SH-SY5Y (cell line): ENCODE measurements around the gene LSAMP.
A peak's percentile ranks its signal among the peaks of the same experiment; 100 is the strongest.

Experiments used
- GATA2 ChIP-seq: IDR thresholded peaks from 2 replicates; pipeline ENCODE4 v1.6.1; 2011; ENCODE audit warnings: mild to moderate bottlenecking, low read depth, low read length
- GATA3 ChIP-seq: IDR thresholded peaks from 2 replicates; pipeline ENCODE4 v1.6.1; 2011; ENCODE audit warnings: low read depth, mild to moderate bottlenecking, low read length, moderate library complexity

LSAMP gene

DNA sequence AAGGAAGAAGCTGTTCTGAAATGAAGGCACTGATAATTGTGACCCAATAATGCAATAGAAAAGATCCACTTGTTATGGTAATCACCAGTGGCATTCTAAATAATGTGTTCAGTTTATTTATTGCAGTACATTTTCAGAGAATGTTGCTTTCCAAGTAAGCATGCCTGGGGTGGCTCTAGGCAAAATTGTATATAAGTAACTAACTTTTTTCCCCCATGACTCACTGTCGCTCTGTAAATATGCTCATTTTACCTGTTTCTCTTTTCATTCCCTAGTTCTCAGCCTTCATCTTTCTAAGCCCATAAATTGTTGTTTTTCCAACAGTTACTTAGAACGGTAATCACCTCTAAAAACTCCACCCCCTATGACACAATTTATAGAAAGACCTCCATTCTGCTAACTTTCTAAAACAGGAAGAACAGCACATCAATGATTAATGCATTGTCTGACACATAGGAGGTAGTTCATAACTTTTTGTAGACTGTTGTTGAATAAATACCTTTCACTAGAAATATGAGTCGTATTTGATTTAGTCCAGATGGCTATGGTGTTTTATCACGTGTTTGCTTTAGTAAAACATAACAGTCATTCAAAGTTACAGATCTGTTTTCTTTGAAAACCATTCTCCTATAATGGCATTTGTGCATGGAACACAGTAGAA is 143.1 kb downstream of the LSAMP start:
- TF ChIP-seq GATA3 (no peak), GATA2 (no peak)

DNA sequence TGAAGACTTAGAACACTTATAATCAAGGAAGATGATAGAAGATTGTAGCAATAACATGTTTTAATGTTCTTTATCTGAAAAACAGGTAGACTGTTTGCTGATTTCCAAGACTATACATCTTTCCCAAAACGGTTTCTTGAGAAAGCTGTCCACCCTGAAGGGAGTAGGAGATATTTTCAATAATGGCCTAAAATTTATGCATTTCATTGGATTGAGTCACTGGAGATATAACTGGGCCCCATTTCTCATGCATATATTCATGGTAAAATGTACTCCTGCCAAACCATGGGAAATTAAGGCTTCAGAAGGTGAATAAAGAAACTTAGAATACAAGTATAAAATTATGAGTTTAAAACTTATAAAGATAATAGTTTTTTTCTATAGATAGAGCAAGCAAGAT is 143.9 kb downstream of the LSAMP start:
- TF ChIP-seq GATA2: no peak
- no peak for TF ChIP-seq GATA3

DNA sequence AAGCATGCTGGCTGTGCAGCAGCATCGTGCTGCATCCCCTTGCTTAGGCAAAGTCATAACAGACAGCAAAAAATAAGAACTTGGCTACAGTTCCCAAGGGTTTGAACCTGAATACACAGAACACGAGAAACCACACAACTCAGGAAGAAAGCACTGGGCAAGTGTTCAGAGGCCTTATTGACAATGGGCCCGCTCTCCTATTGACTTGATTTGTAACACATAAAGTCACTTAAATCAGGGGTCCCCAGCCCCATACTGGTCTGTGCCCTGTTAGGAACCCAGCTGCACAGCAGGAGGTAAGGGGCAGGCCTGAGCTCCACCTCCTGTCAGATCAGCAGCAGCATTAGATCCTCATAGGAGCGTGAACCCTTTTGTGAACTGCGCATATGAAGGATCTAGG is 145.1 kb downstream of the LSAMP start:
- TF ChIP-seq GATA2: no peak
- TF ChIP-seq GATA3: no peak

DNA sequence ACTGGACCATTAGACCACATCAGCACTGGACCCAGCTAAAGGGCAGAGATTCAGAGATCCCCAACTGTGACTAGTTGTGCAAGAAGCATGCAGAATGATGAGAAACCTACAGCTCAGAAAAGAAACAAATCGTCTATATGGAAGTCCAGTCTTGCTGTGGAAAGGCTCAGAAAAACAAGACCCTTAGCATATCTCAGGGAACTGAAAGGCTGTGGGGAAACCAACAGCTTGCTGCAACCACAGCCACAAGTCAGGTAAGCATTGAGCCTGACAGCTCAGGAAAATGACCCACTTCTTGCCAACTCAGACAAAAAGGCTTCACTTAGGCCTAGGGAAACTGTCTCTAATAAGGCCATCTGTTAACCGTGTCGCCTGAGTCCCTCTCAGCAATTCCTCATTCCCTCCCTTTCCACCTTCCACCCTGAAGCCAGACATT is 145.6 kb downstream of the LSAMP start:
- TF ChIP-seq GATA2: no peak

DNA sequence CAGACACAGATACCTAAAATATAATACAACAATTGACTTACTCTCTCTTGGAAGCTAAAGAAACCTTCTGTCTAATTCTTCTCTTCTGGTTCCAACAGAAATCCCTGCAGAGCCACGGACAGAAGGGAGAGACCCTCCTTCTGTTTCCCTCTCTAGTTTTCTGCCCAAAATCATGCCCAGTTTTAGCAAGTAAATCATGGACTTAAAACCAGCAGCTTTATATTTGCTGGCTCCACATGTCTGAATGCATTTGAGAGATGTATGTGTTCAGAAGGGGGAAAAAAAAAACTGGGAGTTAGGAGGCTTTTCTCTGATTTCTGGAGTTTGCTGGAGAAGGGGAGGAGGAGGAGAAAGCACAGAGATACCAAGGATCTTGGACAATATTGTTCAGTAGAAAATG is 147.1 kb downstream of the LSAMP start:
- TF ChIP-seq GATA2 (no peak), GATA3 (no peak)

DNA sequence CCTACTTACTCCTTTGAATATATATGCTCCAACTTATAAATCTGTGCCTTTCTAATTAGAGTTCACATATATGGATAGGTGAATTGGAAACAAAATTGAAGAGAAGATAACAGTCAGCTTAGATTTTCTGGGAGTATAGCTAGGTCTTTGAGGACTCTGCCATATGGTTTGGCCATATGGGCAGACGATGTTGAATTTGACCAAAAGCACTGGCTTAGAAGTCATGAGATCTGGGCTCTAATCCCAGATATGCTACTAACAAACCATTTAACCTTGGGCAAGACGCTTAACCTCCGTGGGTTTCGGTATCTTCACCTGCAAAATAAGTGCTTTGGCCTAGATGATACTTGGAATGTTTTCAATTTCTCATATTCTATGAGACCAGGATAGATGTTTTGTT is 154.1 kb downstream of the LSAMP start:
- TF ChIP-seq GATA2 (no peak), GATA3 (no peak)

DNA sequence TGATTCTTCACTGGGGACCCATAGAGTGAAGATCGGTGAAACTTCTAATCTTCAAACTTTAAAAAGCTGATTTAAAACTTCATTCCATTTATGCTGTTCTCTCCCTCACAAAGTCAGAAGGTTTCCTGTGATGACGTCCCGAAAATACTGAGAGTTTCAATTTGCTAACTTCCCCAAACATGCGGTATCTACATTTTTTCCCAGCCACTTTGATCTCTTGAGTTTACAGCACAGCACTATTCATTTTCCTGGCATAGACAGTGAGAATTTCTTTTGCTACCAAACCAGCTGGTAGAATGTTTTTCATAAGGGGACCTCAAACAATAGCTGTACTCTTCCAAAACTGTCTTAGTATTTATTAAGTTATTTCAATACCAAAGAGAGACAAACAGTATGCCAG is 156.8 kb downstream of the LSAMP start:
- no peak for TF ChIP-seq GATA2
- no peak for TF ChIP-seq GATA3

DNA sequence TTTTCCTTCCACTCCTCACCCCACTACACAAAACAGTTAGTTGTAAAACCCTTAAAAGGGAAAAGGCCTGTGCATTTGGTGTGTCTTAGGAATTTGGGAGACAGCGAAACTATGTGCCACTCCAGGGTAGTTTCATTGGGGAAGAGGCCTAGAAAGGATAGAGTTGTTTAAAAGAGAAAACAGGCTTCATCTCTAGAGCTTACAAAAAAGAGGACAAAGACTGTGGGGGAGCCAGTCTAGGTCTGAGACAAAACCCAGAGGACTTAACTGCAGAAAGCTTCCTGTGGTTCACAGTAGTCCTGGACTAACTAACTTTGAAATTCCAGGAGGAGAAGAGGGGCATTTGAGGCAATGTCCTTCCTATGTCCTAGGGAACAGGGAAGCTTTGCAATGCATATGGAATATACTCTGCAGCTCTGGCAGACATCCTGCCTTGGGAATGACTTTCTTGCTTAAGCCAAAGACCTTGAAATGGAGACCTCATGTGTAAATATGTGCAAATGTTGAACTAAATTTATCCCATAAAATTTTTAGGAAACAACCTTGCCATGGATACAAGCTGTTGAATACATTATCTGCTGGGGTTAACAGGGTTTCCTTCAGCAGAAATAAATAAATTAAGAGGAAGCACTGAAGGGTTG is 159.4 kb downstream of the LSAMP start:
- TF ChIP-seq GATA3: no peak
- no peak for TF ChIP-seq GATA2

DNA sequence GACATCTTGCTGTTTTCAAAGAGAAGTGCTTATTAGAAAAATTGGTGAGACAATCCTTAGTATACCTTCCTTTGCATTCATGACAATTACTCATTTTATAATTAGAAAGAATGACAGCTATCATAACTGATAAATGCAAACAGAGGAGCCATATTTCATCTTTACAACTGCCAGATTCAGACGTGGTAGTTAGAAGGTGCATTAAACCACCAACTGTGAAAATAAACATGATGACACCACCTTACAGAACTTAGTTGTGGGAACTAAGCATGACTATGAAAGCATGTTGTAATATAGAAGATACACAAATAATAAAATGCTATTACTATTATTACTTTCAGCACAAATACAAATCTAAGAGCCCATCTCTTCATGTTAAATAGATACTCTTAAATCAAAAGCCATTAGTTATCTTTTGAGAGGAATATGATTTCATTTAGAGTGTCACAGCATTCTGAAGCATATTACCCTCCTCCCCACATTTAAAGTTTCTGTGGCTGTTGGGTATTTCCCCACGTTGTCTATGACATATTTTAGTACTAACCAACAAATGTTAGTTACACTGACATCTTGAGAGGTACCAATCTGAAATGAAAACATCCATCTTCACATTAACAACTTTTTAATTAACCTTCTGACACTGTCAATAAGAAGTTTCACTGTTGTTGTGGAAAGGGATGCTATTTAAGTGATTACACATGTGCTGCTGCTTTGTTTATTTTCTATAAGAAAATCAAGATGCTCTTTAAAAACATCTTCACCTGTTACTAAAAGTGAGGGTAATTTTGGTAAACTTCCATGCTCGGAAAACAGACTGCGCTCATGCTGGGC is 163.8 kb downstream of the LSAMP start:
- TF ChIP-seq GATA3 (no peak), GATA2 (no peak)

DNA sequence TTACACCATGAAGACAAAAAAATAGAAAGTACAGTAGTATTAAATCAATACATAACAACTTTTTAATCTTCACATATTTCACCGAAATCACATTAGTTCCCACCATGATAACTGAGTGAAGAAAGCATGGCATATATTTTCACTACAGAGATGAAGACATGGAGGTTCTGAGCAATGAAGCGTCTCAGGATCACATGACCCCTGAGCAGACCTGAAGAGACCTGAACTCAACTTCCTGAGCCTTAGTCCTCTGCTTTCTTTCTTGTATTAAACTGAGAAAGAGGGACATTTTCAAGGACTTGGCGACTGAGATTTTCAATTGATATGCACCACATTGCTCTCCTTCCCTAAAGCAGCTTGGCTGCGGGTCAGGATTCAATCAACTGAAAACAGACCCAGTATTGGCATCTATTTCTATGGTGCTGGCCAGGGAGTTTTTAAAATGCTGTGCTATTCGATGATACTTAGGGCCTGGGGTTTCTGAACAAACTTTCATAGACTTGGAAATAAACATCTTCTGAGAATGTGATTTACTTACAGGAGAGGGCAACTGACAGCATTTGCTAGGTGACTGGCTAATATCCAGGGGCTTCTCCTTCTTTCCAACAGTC is 165.1 kb downstream of the LSAMP start:
- TF ChIP-seq GATA2 (0 out of 2 replicates have a peak, but pooled peaks have one; percentile 13), GATA3 (no peak)

DNA sequence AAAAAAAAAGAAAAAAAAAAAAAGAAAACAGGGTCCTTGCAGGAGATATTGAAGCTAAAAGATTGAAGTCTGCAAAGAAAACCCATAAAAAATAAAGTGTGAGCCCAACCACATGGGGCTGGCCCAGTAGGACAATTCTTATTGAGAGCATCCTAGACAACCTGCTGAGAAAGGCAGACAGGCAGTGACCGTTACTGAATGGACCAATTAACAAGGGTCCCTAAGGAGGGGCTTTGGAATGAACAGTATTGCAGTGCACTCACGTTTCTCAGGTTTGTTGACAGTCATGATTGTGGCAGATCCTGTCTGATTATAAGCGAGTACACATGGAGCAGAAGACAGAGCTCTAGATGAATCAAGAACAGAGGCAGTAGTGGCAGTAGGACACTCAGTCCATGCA is 168.6 kb downstream of the LSAMP start:
- no peak for TF ChIP-seq GATA2
- no peak for TF ChIP-seq GATA3

DNA sequence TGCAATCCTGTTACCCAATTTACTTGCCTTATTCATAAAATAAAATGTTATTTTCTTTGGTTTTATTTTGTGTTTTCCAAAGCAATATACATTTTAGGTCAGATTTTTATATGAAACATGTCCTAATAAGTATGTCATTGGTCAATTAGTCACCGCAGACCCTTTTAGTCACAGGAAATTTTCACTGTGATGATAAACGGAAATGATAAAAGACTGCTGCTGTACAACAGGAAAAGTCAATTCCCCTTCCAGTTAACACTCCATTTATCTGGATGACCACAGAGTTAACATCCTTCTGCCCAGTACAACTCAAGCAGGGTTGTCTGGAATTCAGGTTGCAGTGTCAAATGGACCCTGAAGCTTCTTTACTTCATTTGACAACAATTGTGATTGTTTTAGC is 175.2 kb downstream of the LSAMP start:
- no peak for TF ChIP-seq GATA3
- TF ChIP-seq GATA2: no peak

DNA sequence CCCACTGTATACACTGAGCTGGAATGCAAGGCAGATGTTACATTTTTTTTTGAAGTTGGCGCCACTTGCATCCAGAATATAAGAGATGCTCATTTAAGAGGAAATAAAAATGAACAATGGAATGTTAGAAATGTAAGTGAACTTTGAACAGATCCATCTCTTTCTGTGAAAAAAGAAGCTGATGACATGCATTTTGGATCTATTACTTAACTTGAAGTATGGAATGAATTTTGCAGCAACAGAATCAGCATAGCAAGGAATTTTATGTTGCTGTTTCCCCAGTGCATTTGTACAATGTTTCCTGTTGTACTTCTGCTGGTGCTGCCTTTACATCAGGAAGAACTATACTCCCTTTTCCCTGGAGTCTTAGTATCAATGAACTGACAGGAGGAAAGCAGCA is 178.2 kb downstream of the LSAMP start:
- no peak for TF ChIP-seq GATA2
- no peak for TF ChIP-seq GATA3

DNA sequence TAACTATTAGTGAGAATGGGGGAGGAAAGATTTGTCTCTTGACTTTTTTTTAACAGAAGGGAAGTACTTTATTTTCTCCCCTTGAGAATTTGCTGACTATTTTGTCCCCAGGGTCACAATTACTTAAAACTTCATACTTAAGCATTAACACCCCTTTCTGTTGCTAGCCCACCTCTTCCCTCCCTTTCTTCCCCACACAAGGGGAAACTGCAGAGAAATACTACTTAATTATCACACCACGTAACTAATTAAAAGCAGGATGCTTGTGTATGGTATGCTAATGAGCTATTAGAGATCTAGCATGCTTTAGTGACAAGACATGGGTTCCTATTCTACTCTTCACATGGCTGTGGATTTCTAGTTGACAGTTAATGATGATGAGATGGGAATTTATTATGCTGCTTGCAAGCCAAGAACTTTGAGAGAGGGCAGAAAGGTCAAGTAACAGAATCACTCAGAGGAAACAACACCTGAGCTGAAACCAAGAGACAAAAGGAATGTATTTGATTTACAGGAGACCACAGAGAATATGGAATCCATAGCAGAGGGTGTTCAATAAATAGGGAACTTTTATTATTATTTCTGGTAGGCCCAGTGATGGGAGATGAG is 179.2 kb downstream of the LSAMP start:
- TF ChIP-seq GATA2 (no peak), GATA3 (no peak)
